MM.1S (cell line): Measurements from ENCODE around the gene PKIG.
"Not testable (repeated sequence)": the region's sequence is repeated elsewhere in the genome, so short reads cannot be mapped to it uniquely, and the experiment has no call there.

Experiments
- DNase-seq: peaks from one replicate; pipeline ENCODE4 v3.0.0-alpha.2; 2015
- H2AFZ ChIP-seq: fragments of 300-600 bp; sonication (generic); 2 replicates; pipeline ENCODE4 v1.6.0; 2016; ENCODE audit warnings: antibody characterized with exemption, low read length
- H3F3A ChIP-seq: fragments of 300-600 bp; sonication (generic); 2 replicates; pipeline ENCODE4 v1.6.1; 2016; ENCODE audit warnings: mild to moderate bottlenecking, antibody characterized with exemption, low read length, moderate library complexity, mixed read lengths; ENCODE audit not compliant: insufficient read depth
- H3K27ac ChIP-seq: fragments of 300-600 bp; sonication (generic); 2 replicates; pipeline ENCODE4 v1.5.1; 2016; ENCODE audit warnings: mild to moderate bottlenecking, low read length
- H3K27me3 ChIP-seq: fragments of 300-600 bp; sonication (generic); replicated peaks from 2 replicates; pipeline ENCODE4 v1.6.0; 2016; ENCODE audit warnings: low read length; ENCODE audit not compliant: insufficient read depth
- H3K36me3 ChIP-seq: fragments of 300-600 bp; sonication (generic); replicated peaks from 2 replicates; pipeline ENCODE4 v1.6.1; 2016; ENCODE audit warnings: mild to moderate bottlenecking, low read length, mixed read lengths; ENCODE audit not compliant: insufficient read depth
- H3K4me1 ChIP-seq: fragments of 300-600 bp; sonication (generic); 2 replicates; pipeline ENCODE4 v1.6.1; 2016; ENCODE audit warnings: low read length, mixed read lengths
- H3K4me2 ChIP-seq: fragments of 300-600 bp; sonication (generic); 2 replicates; pipeline ENCODE4 v1.6.0; 2016; ENCODE audit warnings: low read depth, low read length
- H3K4me3 ChIP-seq: fragments of 300-600 bp; sonication (generic); 2 replicates; pipeline ENCODE4 v1.5.1; 2016; ENCODE audit warnings: low read length, mixed read lengths
- H3K79me2 ChIP-seq: fragments of 300-600 bp; sonication (generic); 2 replicates; pipeline ENCODE4 v1.6.1; 2016; ENCODE audit warnings: mixed run types, low read length, mixed read lengths
- H3K9ac ChIP-seq: fragments of 300-600 bp; sonication (generic); 2 replicates; pipeline ENCODE4 v1.6.1; 2016; ENCODE audit warnings: low read length, mixed read lengths
- H3K9me2 ChIP-seq: fragments of 300-600 bp; sonication (generic); replicated peaks from 2 replicates; pipeline ENCODE4 v1.6.1; 2016; ENCODE audit warnings: mild to moderate bottlenecking, low read length, mixed read lengths; ENCODE audit not compliant: insufficient read depth
- H3K9me3 ChIP-seq: fragments of 300-600 bp; sonication (generic); replicated peaks from 2 replicates; pipeline ENCODE4 v1.6.1; 2016; ENCODE audit warnings: mild to moderate bottlenecking, low read length, mixed read lengths; ENCODE audit not compliant: insufficient read depth
- H4K20me1 ChIP-seq: fragments of 300-600 bp; sonication (generic); 2 replicates; pipeline ENCODE4 v1.6.1; 2016; ENCODE audit warnings: mild to moderate bottlenecking, low read length, moderate library complexity, mixed read lengths; ENCODE audit not compliant: insufficient read depth
- CTCF ChIP-seq: fragments of 300-600 bp; sonication (generic); IDR thresholded peaks from 2 replicates; pipeline ENCODE4 v1.5.1; 2016; ENCODE audit warnings: antibody characterized with exemption, low read length, mixed read lengths
- EZH2 ChIP-seq: fragments of 300-600 bp; sonication (generic); optimal IDR thresholded peaks from 2 replicates; pipeline ENCODE3; 2017; ENCODE audit warnings: low read depth, mild to moderate bottlenecking, antibody characterized with exemption, low read length, mixed read lengths
- EZH2phosphoT487 ChIP-seq: fragments of 300-600 bp; sonication (generic); IDR thresholded peaks from 2 replicates; pipeline ENCODE4 v1.6.1; 2018; ENCODE audit warnings: antibody characterized with exemption, low read length

PKIG gene

GRCh38 chr20:44587035-44587980 lies 4.9 kb downstream of the PKIG start:
- Histone ChIP-seq H3K4me2 (no peak overlapping the region), H3K4me3 (no peak overlapping the region), H3F3A (no peaks in the 10 kb centered on the region), H3K36me3 (no peaks in the 10 kb centered on the region), H3K27ac (no peak overlapping the region), H3K79me2 (no peaks in the 10 kb centered on the region), H4K20me1 (no peaks in the 10 kb centered on the region), H2AFZ (no peak overlapping the region), H3K9me3 (no peaks in the 10 kb centered on the region), H3K9me2 (no peaks in the 10 kb centered on the region), H3K27me3 (no peaks in the 10 kb centered on the region), H3K4me1 (no peaks in the 10 kb centered on the region), H3K9ac (no peak overlapping the region)
- no peak for DNase-seq
- TF ChIP-seq CTCF, result no peak
- TF ChIP-seq EZH2phosphoT487, result no peak
- TF ChIP-seq EZH2, result no peak

- not testable (repeated sequence) for H3K4me3 ChIP-seq, H3K9ac ChIP-seq, H3K4me2 ChIP-seq
These were observed 5.9 kb downstream of the PKIG start for GRCh38 chr20:44588321-44588720.

GRCh38 chr20:44589537-44589936 lies 7.2 kb downstream of the PKIG start:
- H3K9me3 ChIP-seq, result no peaks in the 10 kb centered on the region
- no peak overlapping the region for H3K9ac ChIP-seq
- H3K27me3 ChIP-seq, result no peaks in the 10 kb centered on the region

More at GRCh38 chr20:44588321-44588720, 5.9 kb downstream of the PKIG start:
- not testable (repeated sequence) for H3K4me1 ChIP-seq, H3K36me3 ChIP-seq, H3K9me2 ChIP-seq, H3K79me2 ChIP-seq, H3K27me3 ChIP-seq, DNase-seq, H3K9me3 ChIP-seq, H3F3A ChIP-seq, H3K27ac ChIP-seq, H2AFZ ChIP-seq, H4K20me1 ChIP-seq

More at GRCh38 chr20:44589537-44589936, 7.2 kb downstream of the PKIG start:
- Histone ChIP-seq H3K36me3 (no peaks in the 10 kb centered on the region), H3K9me2 (no peaks in the 10 kb centered on the region), H4K20me1 (no peaks in the 10 kb centered on the region), H3K27ac (no peak overlapping the region), H3K79me2 (no peaks in the 10 kb centered on the region), H3K4me1 (no peaks in the 10 kb centered on the region), H3K4me3 (no peak overlapping the region), H3K4me2 (no peak overlapping the region), H2AFZ (no peak overlapping the region), H3F3A (no peaks in the 10 kb centered on the region)
- no peak for TF ChIP-seq EZH2
- TF ChIP-seq CTCF, result no peak
- no peak for TF ChIP-seq EZH2phosphoT487
- DNase-seq, result no peak
